Measurements from ENCODE around the gene IL4.

DNA sequence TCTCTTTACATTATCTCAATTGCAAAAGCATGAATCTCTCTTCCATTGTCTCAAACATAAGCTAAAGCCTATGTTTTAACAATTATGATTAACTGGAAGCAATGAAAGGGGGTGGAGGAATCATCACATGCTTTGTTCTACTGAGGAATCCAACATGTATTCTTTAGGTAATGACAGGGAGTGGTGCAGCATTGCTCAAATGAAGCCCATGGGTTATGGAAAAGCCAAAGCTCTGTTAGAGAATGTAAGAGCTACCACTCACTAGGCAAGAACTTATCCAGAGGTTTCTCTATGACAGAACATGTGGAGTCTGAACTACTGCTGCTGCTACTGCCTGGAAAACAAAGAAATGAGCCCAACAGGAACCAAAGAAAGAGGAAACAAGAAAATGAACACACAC lies 34.9 kb downstream of the IL4 start:
- TF ChIP-seq POLR2AphosphoS2 (IDR thresholded peaks at IDR 0.05; ENCODE audit: low read length) (no peak), RAD21 (CRISPR knock-in tag; conservative IDR thresholded peaks at IDR 0.05 in 1 of 2, IDR thresholded peaks at IDR 0.05 in 1 of 2) (no peak), MAFG (tag; conservative IDR thresholded peaks at IDR 0.05) (no peak), SMARCB1 (IDR thresholded peaks at IDR 0.05; ENCODE audit: insufficient read length, low read depth) (no peak), HNRNPLL (IDR thresholded peaks at IDR 0.05; ENCODE audit: low read depth, low read length, poor library complexity, severe bottlenecking) (no peak)

Data from K562 (cell line).